Measurements from ENCODE around the gene KLF15. TPM values are rescaled to one million over a fixed set of nuclear protein-coding genes. Genes with fewer than 3 reads are reported as not detected.

The KLF15 gene
- total and polyA plus RNA-seq, 9 of the 15 experiments (the other 6 are each of a cell fraction or from before 2014, with no cell fraction given): 0.08 to 4.8 (median 1.2) TPM

- peaks cover 5 to 62% of the 10 kb centered on the region in 2 experiments; a peak in 4 of 5 replicates for H3K27me3 ChIP-seq (ENCODE audit: control insufficient read depth in 2 of 2, insufficient read depth in 2 of 2, low read length in 2 of 2)
- H3K79me2 ChIP-seq (ENCODE audit: control insufficient read depth, insufficient read depth, low read length): no peaks in the 10 kb centered on the region
- no peak overlapping the region for H3K4me2 ChIP-seq (ENCODE audit: insufficient read depth, low read length)
- FAIRE-seq (no peak), DNase-seq (ENCODE audit: extremely low read depth in 1 of 4, low spot score in 3 of 4) (no peak), ATAC-seq (no peak)
- peaks cover 0 to 2% of the 10 kb centered on the region in 2 experiments; a peak in 2 of 5 replicates for H3K4me1 ChIP-seq (replicated peaks in 1 of 2; ENCODE audit: control insufficient read depth in 2 of 2, insufficient read depth in 2 of 2, low read length in 2 of 2)
- H3K27ac ChIP-seq (ENCODE audit: extremely low read depth, low read depth, low read length): no peak overlapping the region
- no TSS peak for BruUV-seq (replicated peaks)
- 2% methylated on average over 7 of the region's 30 CpGs for WGBS (ENCODE audit: insufficient coverage, low coverage, missing lambda C conversion rate)
- H3K4me3 ChIP-seq: no peak overlapping the region
- ChIA-PET POLR2A (interaction anchor here (0.6 kb wide), 1 partner anchor 38 kb away, joined by 3 read pairs; the partner anchor contains the start of gene KLF15), CTCF (ENCODE audit: low intra/inter-chr PET ratio) (no interaction called here)
- intact Hi-C loops (cut with micrococcal nuclease): no loop called here
- 0 out of 2 replicates have a peak, but pooled peaks cover 3% of the 10 kb centered on the region for H4K20me1 ChIP-seq (replicated peaks; ENCODE audit: control insufficient read depth, insufficient read depth, low read length)
- H3K9ac ChIP-seq (ENCODE audit: insufficient read depth in 1 of 2, low read depth in 2 of 2, low read length in 2 of 2): no peak overlapping the region
- H3K9me1 ChIP-seq (ENCODE audit: control insufficient read depth, insufficient read depth, low read length): no peaks in the 10 kb centered on the region
- in situ Hi-C loops (cut with MboI): loop anchor here (5.0 to 25.0 kb wide), 2 partner anchors 143 to 258 kb away; no protein-coding TSS in a partner anchor
- H3K9me3 ChIP-seq (replicated peaks; ENCODE audit: control insufficient read depth, insufficient read depth, low read depth, low read length): no peaks in the 10 kb centered on the region
- no peak overlapping the region for H2AFZ ChIP-seq (ENCODE audit: low read depth, low read length)
- H3K36me3 ChIP-seq (ENCODE audit: control insufficient read depth, insufficient read depth, low read length): no peaks in the 10 kb centered on the region
- TF ChIP-seq FOXM1 (IDR thresholded peaks at IDR 0.05; ENCODE audit: low read depth) (no peak), FOXM1 (CRISPR knock-in tag; IDR thresholded peaks at IDR 0.05; ENCODE audit: low read depth) (no peak), ZNF384 (IDR thresholded peaks at IDR 0.05; ENCODE audit: low read depth, low read length) (no peak), ZNF217 (CRISPR knock-in tag; IDR thresholded peaks at IDR 0.05) (no peak), C11orf30 (IDR thresholded peaks at IDR 0.05; ENCODE audit: low read depth) (no peak), SUPT5H (IDR thresholded peaks at IDR 0.05) (no peak), TEAD4 (IDR thresholded peaks at IDR 0.05; ENCODE audit: low read length) (no peak), TEAD4 (CRISPR knock-in tag; IDR thresholded peaks at IDR 0.05; ENCODE audit: borderline replicate concordance) (no peak), ZNF609 (CRISPR knock-in tag; IDR thresholded peaks at IDR 0.05; ENCODE audit: borderline replicate concordance) (no peak), ZZZ3 (IDR thresholded peaks at IDR 0.05) (no peak), SRSF7 (optimal IDR thresholded peaks at IDR 0.05; ENCODE audit: low read depth, low read length) (no peak), TAL1 (IDR thresholded peaks at IDR 0.05) (no peak), RHOXF2B (CRISPR knock-in tag; conservative IDR thresholded peaks at IDR 0.05) (no peak)
- TF ChIP-seq, protein P1, sequence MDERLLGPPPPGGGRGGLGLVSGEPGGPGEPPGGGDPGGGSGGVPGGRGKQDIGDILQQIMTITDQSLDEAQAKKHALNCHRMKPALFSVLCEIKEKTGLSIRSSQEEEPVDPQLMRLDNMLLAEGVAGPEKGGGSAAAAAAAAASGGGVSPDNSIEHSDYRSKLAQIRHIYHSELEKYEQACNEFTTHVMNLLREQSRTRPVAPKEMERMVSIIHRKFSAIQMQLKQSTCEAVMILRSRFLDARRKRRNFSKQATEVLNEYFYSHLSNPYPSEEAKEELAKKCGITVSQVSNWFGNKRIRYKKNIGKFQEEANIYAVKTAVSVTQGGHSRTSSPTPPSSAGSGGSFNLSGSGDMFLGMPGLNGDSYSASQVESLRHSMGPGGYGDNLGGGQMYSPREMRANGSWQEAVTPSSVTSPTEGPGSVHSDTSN (CRISPR knock-in tag; IDR thresholded peaks at IDR 0.05; ENCODE audit: low read depth): no peak
- TF ChIP-seq, protein P1 (tag; conservative IDR thresholded peaks at IDR 0.05; ENCODE audit: low read depth): no peak
- TF ChIP-seq, protein P2, sequence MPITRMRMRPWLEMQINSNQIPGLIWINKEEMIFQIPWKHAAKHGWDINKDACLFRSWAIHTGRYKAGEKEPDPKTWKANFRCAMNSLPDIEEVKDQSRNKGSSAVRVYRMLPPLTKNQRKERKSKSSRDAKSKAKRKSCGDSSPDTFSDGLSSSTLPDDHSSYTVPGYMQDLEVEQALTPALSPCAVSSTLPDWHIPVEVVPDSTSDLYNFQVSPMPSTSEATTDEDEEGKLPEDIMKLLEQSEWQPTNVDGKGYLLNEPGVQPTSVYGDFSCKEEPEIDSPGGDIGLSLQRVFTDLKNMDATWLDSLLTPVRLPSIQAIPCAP (CRISPR knock-in tag; IDR thresholded peaks at IDR 0.05; ENCODE audit: borderline replicate concordance): no peak
Observed at GRCh38 chr3:126394977-126395321, 37.7 kb upstream of the KLF15 start.
